ENCODE data around the gene TLK2. TPM values are rescaled to one million over a fixed set of nuclear protein-coding genes. Genes with fewer than 3 reads are reported as not detected.

Gene TLK2
- total RNA-seq, 4 donors from 2014 or later, result 35.2 to 49.2 (median 43.6) TPM

- TF ChIP-seq, protein P1, sequence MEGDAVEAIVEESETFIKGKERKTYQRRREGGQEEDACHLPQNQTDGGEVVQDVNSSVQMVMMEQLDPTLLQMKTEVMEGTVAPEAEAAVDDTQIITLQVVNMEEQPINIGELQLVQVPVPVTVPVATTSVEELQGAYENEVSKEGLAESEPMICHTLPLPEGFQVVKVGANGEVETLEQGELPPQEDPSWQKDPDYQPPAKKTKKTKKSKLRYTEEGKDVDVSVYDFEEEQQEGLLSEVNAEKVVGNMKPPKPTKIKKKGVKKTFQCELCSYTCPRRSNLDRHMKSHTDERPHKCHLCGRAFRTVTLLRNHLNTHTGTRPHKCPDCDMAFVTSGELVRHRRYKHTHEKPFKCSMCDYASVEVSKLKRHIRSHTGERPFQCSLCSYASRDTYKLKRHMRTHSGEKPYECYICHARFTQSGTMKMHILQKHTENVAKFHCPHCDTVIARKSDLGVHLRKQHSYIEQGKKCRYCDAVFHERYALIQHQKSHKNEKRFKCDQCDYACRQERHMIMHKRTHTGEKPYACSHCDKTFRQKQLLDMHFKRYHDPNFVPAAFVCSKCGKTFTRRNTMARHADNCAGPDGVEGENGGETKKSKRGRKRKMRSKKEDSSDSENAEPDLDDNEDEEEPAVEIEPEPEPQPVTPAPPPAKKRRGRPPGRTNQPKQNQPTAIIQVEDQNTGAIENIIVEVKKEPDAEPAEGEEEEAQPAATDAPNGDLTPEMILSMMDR (IDR thresholded peaks at IDR 0.05; ENCODE audit: low read depth), result no peak
Observed at GRCh38 chr17:62599964-62600657, 121.5 kb downstream of the TLK2 start.

DNA sequence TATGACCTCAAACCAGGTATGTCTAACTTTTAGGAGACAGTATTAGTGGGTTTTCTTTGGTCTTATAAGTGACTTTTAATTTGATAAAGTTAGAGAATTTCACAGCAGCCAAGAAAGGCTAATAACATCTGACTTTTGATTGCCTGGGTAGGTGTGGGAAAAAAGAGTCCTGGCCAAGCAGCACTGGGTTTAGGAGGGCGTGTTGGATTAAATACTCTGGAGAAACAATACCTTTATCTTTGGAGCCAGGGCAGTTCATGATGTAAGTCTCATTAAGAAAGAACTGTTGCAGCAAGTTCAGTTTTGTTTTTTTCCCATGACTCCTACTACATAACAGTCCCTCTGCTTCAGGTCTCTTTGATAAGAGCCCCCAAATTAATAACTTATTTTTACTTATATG is 122.2 kb downstream of the TLK2 start:
- TF ChIP-seq, protein P1 (IDR thresholded peaks at IDR 0.05; ENCODE audit: low read depth), result no peak

DNA sequence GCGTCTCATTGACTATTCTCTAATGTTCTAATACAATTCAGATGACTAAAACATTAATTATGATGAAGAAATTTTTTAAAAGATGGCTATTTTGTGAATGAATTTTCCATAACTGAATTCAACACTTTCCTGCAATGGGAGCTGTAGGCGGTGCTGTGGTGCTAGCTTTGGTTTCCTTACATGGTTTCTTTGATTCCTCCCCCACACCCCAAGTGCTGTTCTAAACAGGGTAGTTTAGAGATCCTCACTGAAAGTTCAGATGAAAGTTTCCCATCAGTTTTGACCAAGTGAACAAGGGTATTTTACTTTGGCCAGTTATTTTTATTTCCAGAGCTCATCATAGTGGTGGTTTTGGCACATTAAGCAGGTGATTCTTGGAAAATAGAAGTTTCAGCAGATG is 122.8 kb downstream of the TLK2 start:
- TF ChIP-seq, protein P1 (IDR thresholded peaks at IDR 0.05; ENCODE audit: low read depth), result no peak

- TF ChIP-seq, protein P1 (IDR thresholded peaks at IDR 0.05; ENCODE audit: low read depth), result no peak
Observed at GRCh38 chr17:62605588-62605987, 127.0 kb downstream of the TLK2 start.

DNA sequence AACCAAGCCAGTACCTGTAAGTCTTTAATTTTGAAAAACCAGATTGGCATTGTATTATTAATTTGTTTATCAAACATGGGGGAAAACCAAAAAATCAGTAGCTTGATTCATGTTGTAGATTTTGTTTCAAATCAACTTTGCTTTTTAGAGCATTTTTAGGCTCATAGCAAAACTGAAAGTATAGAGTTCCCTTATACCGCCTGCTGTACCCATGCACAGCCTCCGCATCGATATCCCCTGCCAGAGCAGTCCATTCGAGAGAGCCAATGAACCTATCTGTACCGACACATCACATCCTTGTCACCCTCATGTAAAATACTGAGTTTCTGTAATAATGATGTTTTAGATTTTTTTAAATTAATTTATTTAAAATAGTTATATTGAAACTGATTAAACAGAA is 132.7 kb downstream of the TLK2 start:
- TF ChIP-seq, protein P1 (IDR thresholded peaks at IDR 0.05; ENCODE audit: low read depth), result no peak

DNA sequence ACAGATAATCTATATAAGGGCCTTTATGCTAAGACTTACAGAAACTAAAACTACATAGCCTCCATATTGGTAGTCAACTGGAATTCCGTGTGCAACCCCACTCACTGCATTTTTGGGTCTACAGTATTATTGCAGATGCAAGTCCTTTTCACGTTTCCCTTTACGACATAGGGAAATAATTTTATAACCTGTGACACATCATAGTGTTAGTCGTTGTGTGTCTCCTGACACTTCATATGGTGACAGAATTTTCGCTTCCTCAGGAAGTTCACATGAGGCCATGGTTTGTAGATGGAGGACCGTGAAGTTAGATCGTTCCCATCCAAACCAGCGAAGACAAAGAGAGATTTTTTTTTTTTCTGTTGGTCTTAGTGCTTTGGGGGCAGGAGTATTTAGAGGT is 133.1 kb downstream of the TLK2 start:
- TF ChIP-seq, protein P1 (IDR thresholded peaks at IDR 0.05; ENCODE audit: low read depth), result no peak

DNA sequence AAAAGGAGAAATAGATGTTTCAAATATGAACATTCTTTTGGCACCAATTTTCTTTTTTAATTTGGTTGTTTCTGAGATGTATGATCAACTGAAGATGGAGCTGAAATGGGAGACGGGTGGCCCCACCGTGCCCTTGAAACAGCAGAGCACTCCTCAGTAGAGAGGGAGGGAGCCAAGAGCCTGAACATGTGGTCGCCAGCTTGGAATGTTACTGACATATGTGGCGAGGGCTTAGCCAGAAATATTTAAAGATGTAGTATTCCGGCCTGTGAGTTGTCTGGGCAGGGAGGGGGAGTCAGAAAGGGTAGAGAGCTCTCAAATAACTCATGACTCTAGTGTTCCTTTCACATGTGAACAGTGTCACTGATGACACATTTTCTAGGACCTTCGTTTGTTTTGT is 135.5 kb downstream of the TLK2 start:
- TF ChIP-seq, protein P1 (IDR thresholded peaks at IDR 0.05; ENCODE audit: low read depth), result no peak

Data from subcutaneous adipose tissue (tissue), 4 donors.